Spinal cord (tissue), 10 donors: Measurements from ENCODE around the gene BBS2. TPM values are rescaled to one million over a fixed set of nuclear protein-coding genes. Genes with fewer than 3 reads are reported as not detected.
A peak's percentile ranks its signal among the peaks of the same experiment; 100 is the strongest.

ENCODE experiments used
- DNase-seq, 6 donors: peaks; one replicate each; pipeline versions ENCODE4 v3.0.0 to v3.0.0-alpha.2; 2013 to 2015; ENCODE audit warnings: low spot score in 6 of 6, low read depth in 4 of 6
- H3K27ac ChIP-seq: one replicate; pipeline ENCODE4 v1.5.1; 2013; ENCODE audit warnings: low read depth, low read length, control low read depth
- H3K27me3 ChIP-seq: one replicate; pipeline ENCODE4 v1.6.1; 2013; ENCODE audit warnings: low read length; ENCODE audit not compliant: control insufficient read depth, insufficient read depth
- H3K36me3 ChIP-seq: one replicate; pipeline ENCODE4 v1.6.1; 2013; ENCODE audit warnings: low read length; ENCODE audit not compliant: control insufficient read depth, insufficient read depth
- H3K4me1 ChIP-seq: one replicate; pipeline ENCODE4 v1.6.1; 2013; ENCODE audit warnings: low read length; ENCODE audit not compliant: control insufficient read depth, insufficient read depth
- H3K4me3 ChIP-seq: one replicate; pipeline ENCODE4 v1.5.1; 2013; ENCODE audit warnings: low read depth, low read length, control low read depth
- H3K9me3 ChIP-seq: one replicate; pipeline ENCODE4 v1.6.1; 2013; ENCODE audit warnings: low read length; ENCODE audit not compliant: control insufficient read depth, insufficient read depth
- WGBS: methylation state at CpG from one replicate; pipeline ENCODE4 v1.1.5; 2013; ENCODE audit warnings: missing lambda C conversion rate; ENCODE audit not compliant: insufficient coverage; 5-methylcytosine and 5-hydroxymethylcytosine counted together
- long read RNA-seq, 4 donors: transcript quantifications; one replicate each; lab custom pipeline, GENCODE V29; 2026
- polyA plus RNA-seq, 2 donors: library from polyadenylated mRNA; unstranded; fragments of 120-200 nt; gene quantifications; one replicate each; pipeline ENCODE4 v1.2.1, GENCODE V29; 2013; ENCODE audit not compliant: insufficient read length in 2 of 2
- total RNA-seq, 2 donors: library from RNA; depleted of rRNA in 1 of 2; stranded (reverse); fragments of 120-200 nt in 1 of 2; fragments of >200 nt in 1 of 2; gene quantifications; one replicate each; pipeline versions ENCODE4 v1.2.3 to v1.2.4, GENCODE V29; 2013 to 2014
- donor health status: healthy.

The BBS2 gene
- total RNA-seq (100 to 1,000 TPM; 126 to 132 TPM), polyA plus RNA-seq (100 to 1,000 TPM in 1 of 2 donors, 10 to 100 TPM in 1; 94.8 to 101 TPM)
- long read RNA-seq, donor 1, transcript BBS2-201 (17 exons, 2,963 nt): major isoform, 8 of 19 reads
- long read RNA-seq, donor 1, partial matches to known transcripts: 11 of 19 reads
- long read RNA-seq, donor 1, other reads (novel, unspliced or antisense): 0 of 19 reads
- long read RNA-seq, donor 2, full-length matches to known transcripts: 3 of 3 reads
- long read RNA-seq, donor 2, partial matches to known transcripts: 0 of 3 reads
- long read RNA-seq, donor 2, other reads (novel, unspliced or antisense): 0 of 3 reads
- long read RNA-seq, donor 3, partial matches to known transcripts: 0 of 3 reads
- long read RNA-seq, donor 3, other reads (novel, unspliced or antisense): 0 of 3 reads
- long read RNA-seq, donor 4, full-length matches to known transcripts: 6 of 26 reads
- long read RNA-seq, donor 4, partial matches to known transcripts: 20 of 26 reads
- long read RNA-seq, donor 4, other reads (novel, unspliced or antisense): 0 of 26 reads

- peak within 1 kb of the TSS; percentile 93 for H3K27ac ChIP-seq
Measured at GRCh38 chr16:56519459-56520250, at the start of gene BBS2. Gene BBS2 (minus strand): TSS chr16:56520024. CDS start chr16:56519862, 162 bp downstream.

DNA sequence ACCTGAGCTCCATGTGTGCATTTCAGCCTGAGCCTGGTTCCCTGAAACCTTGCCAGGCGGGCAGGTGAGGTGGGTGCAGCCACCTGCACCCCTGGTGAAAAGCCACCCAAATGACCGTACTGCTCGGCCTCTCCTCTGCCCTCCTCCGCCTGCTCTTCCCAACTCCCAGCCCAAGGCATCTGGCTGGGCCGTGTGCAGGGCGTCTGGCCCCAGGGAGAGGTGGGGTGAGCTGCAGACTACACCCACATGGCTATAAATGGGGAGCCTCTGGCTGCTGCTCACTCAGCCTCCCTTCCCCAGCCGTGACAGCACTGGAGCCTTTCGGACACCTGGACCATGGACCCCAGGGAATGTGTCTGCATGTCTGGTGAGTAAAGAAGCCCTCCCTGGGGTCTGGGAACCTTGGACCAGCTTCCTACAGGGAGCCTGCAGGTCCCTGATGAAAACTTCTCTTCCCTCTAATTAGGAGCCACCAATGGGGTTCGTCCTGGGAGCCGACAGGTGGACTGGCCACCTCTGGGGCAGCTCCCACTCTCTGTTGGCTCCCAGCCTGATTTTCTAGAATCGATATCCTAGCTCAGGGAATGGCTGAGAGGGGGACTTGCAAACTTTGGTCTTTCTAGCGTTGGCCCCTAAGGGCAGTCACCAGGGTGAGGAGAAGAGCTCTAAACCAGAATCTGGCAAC is 45.1 kb upstream of the BBS2 start, which contains the start of gene MT4:
Gene MT4 (plus strand): TSS at position 281 of the 685 bp plus-strand sequence. CDS start 56 bp downstream, at position 337.
- DNase-seq: no peak
- WGBS: 88% methylated on average over 9 of the region's 12 CpGs
- no peaks in the 10 kb centered on the region for H3K36me3 ChIP-seq
- no peaks in the 10 kb centered on the region for H3K9me3 ChIP-seq
- peaks cover 2% of the 10 kb centered on the region for H3K4me1 ChIP-seq
- no peak within 1 kb of the TSS for H3K4me3 ChIP-seq
- no peak within 1 kb of the TSS for H3K27ac ChIP-seq
- H3K27me3 ChIP-seq: no peaks in the 10 kb centered on the region

More at GRCh38 chr16:56519459-56520250, at the start of gene BBS2:
- peaks cover 29% of the 10 kb centered on the region for H3K4me1 ChIP-seq
- H3K27me3 ChIP-seq: no peaks in the 10 kb centered on the region
- DNase-seq: peak; percentile 72 to 98 (median 87)
- H3K9me3 ChIP-seq: no peaks in the 10 kb centered on the region
- peak within 1 kb of the TSS; percentile 94 for H3K4me3 ChIP-seq
- WGBS: under 1% methylated on average over 64 of the region's 65 CpGs
- H3K36me3 ChIP-seq: no peaks in the 10 kb centered on the region

DNA sequence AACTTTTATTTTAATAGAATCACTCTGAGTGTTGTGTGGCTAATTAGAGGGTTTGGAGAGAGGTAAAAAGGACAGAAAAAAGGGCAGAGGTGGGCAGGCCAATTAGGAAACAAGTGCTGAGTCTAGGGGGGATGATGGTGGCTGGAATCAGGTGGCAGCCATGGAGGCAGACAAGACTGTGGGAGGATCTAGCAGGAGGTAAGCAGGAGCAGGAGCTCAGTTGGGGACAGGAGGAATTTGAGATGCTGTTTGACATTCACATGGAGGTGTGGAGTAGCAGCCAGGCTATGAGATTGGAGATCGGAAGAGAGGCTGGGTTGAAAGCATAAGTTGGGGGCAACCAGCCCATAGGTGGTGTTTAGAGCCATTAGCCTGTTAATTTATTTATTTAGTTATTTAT is 41.3 kb upstream of the BBS2 start:
- Histone ChIP-seq H3K27me3 (no peaks in the 10 kb centered on the region), H3K4me1 (peaks cover 15% of the 10 kb centered on the region)
- WGBS: no CpG with 5 or more reads among the region's 1 CpG

DNA sequence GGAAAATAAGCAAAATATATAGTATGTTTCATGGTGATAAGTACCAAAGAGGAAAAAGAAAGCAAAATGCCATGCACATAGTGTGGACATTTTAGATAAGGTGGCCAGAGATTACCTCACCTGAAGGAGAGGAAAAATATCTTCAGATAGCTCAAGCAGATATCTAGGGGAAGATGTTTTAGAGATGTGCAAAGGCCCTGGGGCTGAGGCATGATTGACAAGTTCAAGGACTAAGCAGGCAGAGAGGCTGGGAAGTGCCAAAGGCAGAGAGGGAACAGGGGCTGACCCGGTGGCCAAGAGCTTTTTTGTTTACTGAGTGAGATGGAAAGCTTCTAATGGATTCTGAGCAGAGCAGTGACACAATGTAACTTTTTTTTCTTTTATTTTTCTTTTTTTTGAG is 40.6 kb upstream of the BBS2 start:
- H3K27me3 ChIP-seq: no peaks in the 10 kb centered on the region
- WGBS: 75% methylated on average over 1 of the region's 1 CpG
- DNase-seq: no peak
- H3K36me3 ChIP-seq: no peaks in the 10 kb centered on the region
- H3K4me3 ChIP-seq: no peak overlapping the region
- peaks cover 15% of the 10 kb centered on the region for H3K4me1 ChIP-seq
- no peak overlapping the region for H3K27ac ChIP-seq
- no peaks in the 10 kb centered on the region for H3K9me3 ChIP-seq

More for the DNA sequence above, 41.3 kb upstream of the BBS2 start:
- Histone ChIP-seq H3K4me3 (no peak overlapping the region), H3K27ac (no peak overlapping the region), H3K9me3 (no peaks in the 10 kb centered on the region), H3K36me3 (no peaks in the 10 kb centered on the region)
- DNase-seq: no peak

- 100% methylated on average over 1 of the region's 4 CpGs for WGBS
- no peak for DNase-seq
- Histone ChIP-seq H3K27me3 (no peaks in the 10 kb centered on the region), H3K36me3 (no peaks in the 10 kb centered on the region), H3K4me3 (no peak overlapping the region), H3K9me3 (no peaks in the 10 kb centered on the region), H3K27ac (no peak overlapping the region), H3K4me1 (peaks cover 15% of the 10 kb centered on the region)
Measured at GRCh38 chr16:56559109-56559508, 39.3 kb upstream of the BBS2 start.

DNA sequence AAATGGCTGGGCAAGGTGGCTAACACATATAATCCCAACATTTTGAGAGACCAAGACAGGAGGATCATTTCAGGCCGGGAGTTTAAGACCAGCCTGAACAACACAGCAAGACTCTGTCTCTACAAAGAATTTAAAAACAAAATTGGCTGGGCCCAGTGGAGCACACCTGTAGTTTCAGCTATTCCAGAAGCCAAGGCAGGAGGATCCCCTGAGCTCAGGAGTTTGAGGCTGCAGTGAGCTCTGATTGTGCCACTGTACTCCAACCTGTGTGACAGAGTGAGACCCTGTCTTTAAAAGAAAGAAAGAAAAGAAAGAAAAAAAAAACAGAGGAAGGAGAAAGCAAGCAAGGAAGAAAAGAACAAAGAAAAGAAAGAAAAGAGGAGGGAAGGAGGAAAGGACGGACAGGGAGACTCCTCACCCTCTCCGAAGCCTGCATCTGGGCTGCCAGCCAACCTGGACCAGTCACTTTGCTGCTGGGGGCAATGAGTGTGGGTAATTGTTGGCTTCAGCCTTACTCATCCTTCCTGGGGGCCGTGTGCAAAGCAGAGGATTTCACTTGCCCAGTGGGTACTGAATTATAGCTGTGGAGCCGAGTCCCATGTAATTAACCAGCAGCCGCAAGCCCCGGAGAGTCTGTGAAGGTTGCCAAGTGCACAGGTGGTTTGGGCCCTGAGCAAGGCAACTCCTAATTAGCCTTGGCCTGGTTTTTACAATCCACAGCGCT is 38.4 kb upstream of the BBS2 start:
- Histone ChIP-seq H3K27ac (peak overlapping the region; percentile 73), H3K4me3 (no peak overlapping the region), H3K9me3 (no peaks in the 10 kb centered on the region), H3K36me3 (no peaks in the 10 kb centered on the region), H3K27me3 (no peaks in the 10 kb centered on the region), H3K4me1 (peaks cover 18% of the 10 kb centered on the region)
- WGBS: 44% methylated on average over 7 of the region's 8 CpGs
- DNase-seq: peak; percentile 63 to 94 (median 73)

DNA sequence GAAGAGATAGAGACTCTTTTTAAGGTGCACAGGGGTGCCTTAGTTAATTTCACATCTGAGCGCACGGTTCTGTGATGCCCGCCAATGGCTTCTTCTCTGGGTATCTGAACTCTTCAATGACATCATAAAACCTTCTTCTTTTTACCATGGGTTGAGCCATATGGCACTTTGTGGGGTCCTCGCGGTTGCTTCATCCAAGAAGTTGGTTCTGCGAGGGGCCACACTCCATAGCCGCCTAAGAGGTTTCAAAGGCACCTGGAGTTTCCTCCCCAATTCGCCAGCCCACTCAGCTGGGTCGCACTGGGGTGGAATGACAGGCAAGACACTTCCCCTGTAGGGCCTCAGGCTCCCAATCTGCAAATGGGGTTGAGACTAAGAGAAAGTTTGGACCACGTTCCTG is 34.6 kb upstream of the BBS2 start:
- Histone ChIP-seq H3K4me1 (peaks cover 37% of the 10 kb centered on the region), H3K36me3 (no peaks in the 10 kb centered on the region), H3K4me3 (no peak overlapping the region), H3K27ac (no peak overlapping the region), H3K9me3 (no peaks in the 10 kb centered on the region), H3K27me3 (no peaks in the 10 kb centered on the region)
- 96% methylated on average over 9 of the region's 10 CpGs for WGBS
- no peak for DNase-seq

DNA sequence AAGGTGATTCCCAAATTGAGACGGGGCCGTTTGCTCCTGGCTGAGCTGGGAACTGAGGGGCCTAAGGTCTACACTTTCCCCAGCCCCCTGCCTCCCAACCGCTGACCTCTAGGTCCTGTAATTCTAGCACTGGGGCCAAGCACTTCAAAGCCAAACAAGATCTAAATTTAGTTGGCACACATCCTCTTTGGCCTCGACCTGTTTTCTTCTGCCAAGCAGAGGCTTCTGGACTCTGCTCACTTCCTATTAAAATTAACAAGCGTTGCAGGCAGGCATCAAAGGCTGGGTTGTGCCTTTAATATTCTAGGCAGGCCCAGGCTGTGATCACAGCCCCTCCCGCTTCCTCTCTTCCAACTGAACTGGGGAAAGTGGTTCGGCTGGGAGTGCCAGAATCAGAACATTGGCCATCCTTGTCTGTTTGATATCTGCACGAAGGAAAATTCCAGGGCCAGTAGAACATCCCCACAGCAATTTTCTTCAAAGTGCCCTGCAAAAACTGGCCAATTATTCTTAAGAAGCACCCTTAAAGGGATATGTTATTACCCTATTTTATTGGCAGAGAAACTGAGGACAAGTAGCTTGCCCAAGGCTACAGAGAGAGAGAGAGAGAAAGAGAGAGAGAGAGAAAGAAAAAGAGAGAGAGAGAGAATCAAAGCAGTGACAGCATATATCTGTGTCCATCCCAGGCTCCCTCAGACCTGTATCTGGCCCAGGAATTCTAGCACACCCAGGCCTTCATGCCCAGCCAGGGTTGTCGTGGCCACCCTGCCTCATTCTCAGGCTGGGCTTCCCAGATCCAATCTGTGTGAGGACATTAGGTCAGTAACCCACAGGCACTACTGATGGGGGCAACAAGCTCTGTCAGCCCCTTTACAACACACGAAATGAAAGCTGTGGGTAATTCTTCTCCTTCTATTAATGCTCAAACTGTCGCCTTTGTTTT is 32.2 kb upstream of the BBS2 start:
- Histone ChIP-seq H3K9me3 (no peaks in the 10 kb centered on the region), H3K27me3 (no peaks in the 10 kb centered on the region), H3K4me3 (no peak overlapping the region), H3K36me3 (no peaks in the 10 kb centered on the region), H3K27ac (peak overlapping the region; percentile 75), H3K4me1 (peaks cover 39% of the 10 kb centered on the region)
- peak in 3 of 6 donors; percentile 47 to 87 (median 78) for DNase-seq
- 20% methylated on average over 9 of the region's 11 CpGs for WGBS
